SK-N-DZ (cell line): Measurements from ENCODE around the gene FPGT. TPM values are rescaled to one million over a fixed set of nuclear protein-coding genes. Genes with fewer than 3 reads are reported as not detected.
A peak's percentile ranks its signal among the peaks of the same experiment; 100 is the strongest.
"Not testable (repeated sequence)": the region's sequence is repeated elsewhere in the genome, so short reads cannot be mapped to it uniquely, and the experiment has no call there.

Experiments
- DNase-seq: peaks from one replicate; pipeline ENCODE4 v3.0.0-alpha.2; 2015; ENCODE audit warnings: low spot score
- polyA plus RNA-seq, 2 experiments: library from polyadenylated mRNA; depleted of rRNA; stranded (reverse); fragments of >200 nt; gene quantifications; 2 replicates each; pipeline ENCODE4 v1.2.3, GENCODE V29; 2014

Gene FPGT
- polyA plus RNA-seq (2014; cell fraction: cytosol; rRNA removed): 6.0 and 6.4 TPM in 2 replicates
- 7.4 and 9.3 TPM in 2 replicates for polyA plus RNA-seq (2014; cell fraction: nucleus; rRNA removed)

- DNase-seq: peak; percentile 92
These were observed at the start of gene FPGT, which contains the start of gene LRRIQ3 for GRCh38 chr1:74197657-74198552. FPGT (plus strand) TSS chr1:74198242; CDS start chr1:74198279, 37 bp downstream. LRRIQ3 (minus strand) TSS chr1:74198176; CDS start chr1:74183684, 14,492 bp downstream.

- no peak for DNase-seq
These were observed 38.0 kb upstream of the FPGT start for GRCh38 chr1:74160046-74160445.

GRCh38 chr1:74161497-74161896, 36.5 kb upstream of the FPGT start:
- no peak for DNase-seq

GRCh38 chr1:74162333-74162732, 35.7 kb upstream of the FPGT start:
- no peak for DNase-seq

- DNase-seq: not testable (repeated sequence)
These were observed 23.6 kb upstream of the FPGT start for GRCh38 chr1:74174423-74174822.

- DNase-seq: no peak
These were observed 17.6 kb upstream of the FPGT start for GRCh38 chr1:74180490-74180889.

GRCh38 chr1:74193908-74194307, 4.1 kb upstream of the FPGT start:
- DNase-seq: no peak

GRCh38 chr1:74195339-74195738, 2.7 kb upstream of the FPGT start:
- DNase-seq: no peak

GRCh38 chr1:74197255-74197654, 787 bp upstream of the FPGT start:
- no peak for DNase-seq

- no peak for DNase-seq
These were observed 1.5 kb downstream of the FPGT start for GRCh38 chr1:74199504-74199903.

GRCh38 chr1:74205266-74205665, 7.2 kb downstream of the FPGT start:
- DNase-seq: no peak

GRCh38 chr1:74215229-74215628, 17.2 kb downstream of the FPGT start:
- no peak for DNase-seq

GRCh38 chr1:74222701-74223100, 24.7 kb downstream of the FPGT start:
- no peak for DNase-seq

- no peak for DNase-seq
These were observed 25.4 kb downstream of the FPGT start for GRCh38 chr1:74223453-74223852.

- no peak for DNase-seq
These were observed 37.1 kb downstream of the FPGT start, which contains the start of gene TNNI3K for GRCh38 chr1:74235153-74235552. TNNI3K (plus strand) TSS chr1:74235387; CDS start chr1:74235452, 65 bp downstream.

- no peak for DNase-seq
These were observed 38.4 kb downstream of the FPGT start for GRCh38 chr1:74236440-74236839.

GRCh38 chr1:74237035-74237434, 39.0 kb downstream of the FPGT start:
- DNase-seq: no peak

GRCh38 chr1:74237787-74238186, 39.7 kb downstream of the FPGT start:
- no peak for DNase-seq

- no peak for DNase-seq
These were observed 47.2 kb downstream of the FPGT start for GRCh38 chr1:74245168-74245772.

GRCh38 chr1:74246315-74246714, 48.3 kb downstream of the FPGT start:
- no peak for DNase-seq

GRCh38 chr1:74247881-74248528, 50.0 kb downstream of the FPGT start:
- DNase-seq: no peak

GRCh38 chr1:74253243-74253824, 55.3 kb downstream of the FPGT start:
- not testable (repeated sequence) for DNase-seq
